Mesothelial cell of epicardium (in vitro differentiated cells): ENCODE results near the gene LRRC7. TPM values are rescaled to one million over a fixed set of nuclear protein-coding genes. Genes with fewer than 3 reads are reported as not detected.

ENCODE experiments used
- DNase-seq, 2 experiments: peaks; one replicate each; pipeline ENCODE4 v3.0.0; 2021; ENCODE audit warnings: low spot score in 2 of 2; ENCODE audit not compliant: unreplicated experiment in 2 of 2
- H3K27ac Mint-ChIP-seq: 2 replicates; pipeline ENCODE4 v1.8.0; 2021; ENCODE audit warnings: mixed read lengths
- H3K27me3 Mint-ChIP-seq: 2 replicates; pipeline ENCODE4 v1.8.0; 2021; ENCODE audit warnings: low read depth, mixed read lengths
- H3K36me3 Mint-ChIP-seq: 2 replicates; pipeline ENCODE4 v1.8.0; 2021; ENCODE audit warnings: mixed read lengths
- H3K4me1 Mint-ChIP-seq: 2 replicates; pipeline ENCODE4 v1.8.0; 2021; ENCODE audit warnings: mixed read lengths
- H3K4me3 Mint-ChIP-seq: 2 replicates; pipeline ENCODE4 v1.8.0; 2021; ENCODE audit warnings: mild to moderate bottlenecking, moderate library complexity, mixed read lengths
- H3K9me3 Mint-ChIP-seq: 2 replicates; pipeline ENCODE4 v1.8.0; 2021; ENCODE audit warnings: mixed read lengths
- total RNA-seq: library from RNA; stranded (reverse); gene quantifications from 3 replicates; pipeline ENCODE4 v1.2.1, GENCODE V29; 2021
- TF ChIP-seq, protein P1 (sequence below): fragments of 200-600 bp; sonication (generic); IDR thresholded peaks from one replicate; pipeline ENCODE4 v1.5.0; 2021; ENCODE audit warnings: antibody characterized with exemption; ENCODE audit not compliant: unreplicated experiment

LRRC7 gene
- total RNA-seq, 1 donor from 2014 or later: 0.09 TPM

DNA sequence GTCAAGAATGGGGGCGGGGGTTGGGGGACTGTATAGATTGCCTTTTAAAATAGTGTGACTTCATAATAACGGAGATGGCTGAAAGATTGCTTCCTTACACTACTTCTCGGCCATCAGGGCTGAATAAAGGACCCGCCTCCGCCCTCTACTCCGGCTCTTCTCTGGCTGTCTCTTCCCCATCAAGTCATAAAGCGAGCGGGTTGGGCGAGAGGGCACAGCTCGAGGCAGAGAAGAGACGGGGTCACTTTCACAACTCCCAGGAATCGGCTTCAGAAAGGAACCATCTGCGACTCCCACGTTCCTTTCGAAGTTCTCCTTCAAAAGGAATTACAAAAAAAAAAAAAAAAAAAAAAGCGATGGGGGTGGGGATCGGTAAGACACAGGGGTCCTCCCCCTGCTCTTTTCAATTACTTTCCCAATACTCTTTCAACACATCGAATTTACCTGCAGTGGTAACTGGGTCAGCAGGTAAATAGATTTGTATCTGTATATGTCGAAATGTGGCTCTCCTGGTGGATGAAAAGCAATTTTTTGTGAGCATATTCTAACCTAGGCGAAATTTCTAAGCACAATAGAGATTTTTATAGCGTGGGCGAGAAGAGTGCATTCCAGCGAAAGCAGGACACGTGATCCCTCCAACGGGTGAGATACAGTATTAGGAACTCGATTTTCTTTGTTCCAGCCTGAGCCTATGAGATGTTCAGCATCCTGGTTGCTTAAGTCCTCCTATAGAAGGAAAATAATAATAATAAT, 2.0 kb downstream of the LRRC7 start:
- Mint-ChIP-seq H3K27ac (no peak overlapping the region), H3K36me3 (no peaks in the 10 kb centered on the region), H3K4me1 (peaks cover 26% of the 10 kb centered on the region), H3K4me3 (peak overlapping the region; percentile 73), H3K9me3 (no peaks in the 10 kb centered on the region), H3K27me3 (peaks cover 90% of the 10 kb centered on the region)
- TF ChIP-seq, protein P1, sequence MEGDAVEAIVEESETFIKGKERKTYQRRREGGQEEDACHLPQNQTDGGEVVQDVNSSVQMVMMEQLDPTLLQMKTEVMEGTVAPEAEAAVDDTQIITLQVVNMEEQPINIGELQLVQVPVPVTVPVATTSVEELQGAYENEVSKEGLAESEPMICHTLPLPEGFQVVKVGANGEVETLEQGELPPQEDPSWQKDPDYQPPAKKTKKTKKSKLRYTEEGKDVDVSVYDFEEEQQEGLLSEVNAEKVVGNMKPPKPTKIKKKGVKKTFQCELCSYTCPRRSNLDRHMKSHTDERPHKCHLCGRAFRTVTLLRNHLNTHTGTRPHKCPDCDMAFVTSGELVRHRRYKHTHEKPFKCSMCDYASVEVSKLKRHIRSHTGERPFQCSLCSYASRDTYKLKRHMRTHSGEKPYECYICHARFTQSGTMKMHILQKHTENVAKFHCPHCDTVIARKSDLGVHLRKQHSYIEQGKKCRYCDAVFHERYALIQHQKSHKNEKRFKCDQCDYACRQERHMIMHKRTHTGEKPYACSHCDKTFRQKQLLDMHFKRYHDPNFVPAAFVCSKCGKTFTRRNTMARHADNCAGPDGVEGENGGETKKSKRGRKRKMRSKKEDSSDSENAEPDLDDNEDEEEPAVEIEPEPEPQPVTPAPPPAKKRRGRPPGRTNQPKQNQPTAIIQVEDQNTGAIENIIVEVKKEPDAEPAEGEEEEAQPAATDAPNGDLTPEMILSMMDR: no peak
- DNase-seq: no peak

DNA sequence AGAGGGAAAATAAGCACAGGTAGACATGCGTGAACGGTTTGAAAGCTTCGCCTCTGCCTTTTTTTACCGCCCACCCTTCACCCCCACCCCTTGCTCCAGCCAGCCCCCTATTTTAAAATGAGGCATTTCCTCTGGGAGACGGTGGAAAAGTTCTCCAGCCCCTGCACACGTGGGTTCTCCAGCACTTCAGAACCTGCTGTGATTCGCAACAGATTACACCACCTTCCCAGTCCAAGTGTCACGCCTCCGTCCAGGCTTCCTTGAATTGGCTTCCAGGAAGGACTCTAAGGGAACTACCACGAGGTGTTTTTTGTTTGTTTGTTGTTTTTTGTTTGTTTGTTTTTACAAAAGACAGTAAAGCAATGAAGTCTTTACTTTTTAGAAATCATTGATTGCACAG, 2.6 kb downstream of the LRRC7 start:
- Mint-ChIP-seq H3K9me3 (no peaks in the 10 kb centered on the region), H3K4me3 (peak overlapping the region; percentile 38), H3K27ac (no peak overlapping the region), H3K27me3 (peaks cover 89% of the 10 kb centered on the region), H3K4me1 (peaks cover 26% of the 10 kb centered on the region), H3K36me3 (no peaks in the 10 kb centered on the region)
- DNase-seq: no peak
- TF ChIP-seq, protein P1: no peak

DNA sequence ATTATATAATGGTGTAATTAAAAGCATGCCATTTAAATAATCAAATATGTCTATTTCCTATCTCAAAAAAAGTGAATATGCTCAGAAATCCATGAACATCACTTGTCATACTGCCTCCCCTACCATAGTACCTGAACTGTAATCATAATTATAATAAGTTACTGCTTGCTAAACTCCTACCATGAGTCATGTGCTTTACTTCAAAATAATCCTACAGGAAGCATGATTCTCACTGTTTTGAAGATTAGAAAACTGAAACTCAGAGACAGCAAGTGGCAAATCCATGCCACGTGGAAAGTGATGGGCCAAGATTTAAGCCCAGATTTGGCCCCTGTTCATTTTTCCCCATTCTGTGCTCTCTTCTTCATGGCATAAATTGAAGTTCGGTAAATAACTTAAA, 5.2 kb downstream of the LRRC7 start:
- Mint-ChIP-seq H3K4me1 (peaks cover 19% of the 10 kb centered on the region), H3K27me3 (peaks cover 76% of the 10 kb centered on the region), H3K36me3 (no peaks in the 10 kb centered on the region), H3K9me3 (no peaks in the 10 kb centered on the region), H3K27ac (no peak overlapping the region), H3K4me3 (no peak overlapping the region)
- no peak for DNase-seq
- TF ChIP-seq, protein P1: no peak

DNA sequence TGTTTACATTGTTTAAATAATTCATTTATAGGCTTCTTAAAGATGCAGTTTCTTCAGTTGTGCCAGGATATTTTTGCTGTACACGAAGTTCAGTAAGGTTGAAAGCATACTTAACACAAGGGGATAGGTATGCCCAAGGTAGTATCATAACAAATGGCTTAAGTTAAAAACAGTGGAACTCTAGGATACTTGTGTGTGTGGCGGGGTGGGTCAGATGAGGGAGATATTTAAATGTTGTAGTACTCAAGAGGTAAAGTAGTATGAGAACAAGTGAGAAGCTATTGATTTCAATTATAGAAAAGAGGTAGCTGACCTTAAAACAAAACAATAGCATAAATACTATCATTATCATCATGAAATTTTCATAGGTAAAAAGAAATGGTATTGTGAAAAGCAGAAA, 6.2 kb downstream of the LRRC7 start:
- Mint-ChIP-seq H3K4me1 (peaks cover 13% of the 10 kb centered on the region), H3K9me3 (no peaks in the 10 kb centered on the region), H3K27me3 (peaks cover 67% of the 10 kb centered on the region), H3K4me3 (no peak overlapping the region), H3K27ac (no peak overlapping the region), H3K36me3 (no peaks in the 10 kb centered on the region)
- no peak for DNase-seq
- TF ChIP-seq, protein P1: no peak

DNA sequence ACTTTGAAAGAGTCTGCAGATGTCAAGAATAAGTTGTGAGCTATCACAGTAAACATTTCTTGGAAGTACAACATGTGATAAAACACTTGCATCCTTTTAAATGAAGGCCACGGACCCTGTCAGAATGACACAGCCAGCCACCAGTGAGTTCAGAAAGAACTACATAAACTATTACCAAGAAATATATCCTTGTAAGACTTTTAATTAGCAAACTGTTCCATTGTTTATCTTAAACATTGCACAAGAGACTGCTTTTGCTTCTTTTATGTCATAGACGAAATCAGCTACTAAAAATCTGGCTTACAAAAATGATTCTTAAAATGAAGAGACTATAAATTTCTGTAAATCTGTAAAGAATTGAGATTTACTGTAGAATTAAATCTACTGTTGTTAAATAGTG, 17.9 kb downstream of the LRRC7 start:
- peaks cover 13% of the 10 kb centered on the region for H3K27me3 Mint-ChIP-seq
- no peaks in the 10 kb centered on the region for H3K36me3 Mint-ChIP-seq
- no peak overlapping the region for H3K27ac Mint-ChIP-seq
- TF ChIP-seq, protein P1: no peak
- DNase-seq: no peak
- H3K4me1 Mint-ChIP-seq: no peaks in the 10 kb centered on the region
- no peak overlapping the region for H3K4me3 Mint-ChIP-seq
- H3K9me3 Mint-ChIP-seq: no peaks in the 10 kb centered on the region
